Measurements from ENCODE around the gene CHID1. TPM values are rescaled to one million over a fixed set of nuclear protein-coding genes. Genes with fewer than 3 reads are reported as not detected.

The CHID1 gene
- total and polyA plus RNA-seq, 2 of the 4 experiments (the other 2 are of a cell fraction), result 34.2 to 121 TPM

DNA sequence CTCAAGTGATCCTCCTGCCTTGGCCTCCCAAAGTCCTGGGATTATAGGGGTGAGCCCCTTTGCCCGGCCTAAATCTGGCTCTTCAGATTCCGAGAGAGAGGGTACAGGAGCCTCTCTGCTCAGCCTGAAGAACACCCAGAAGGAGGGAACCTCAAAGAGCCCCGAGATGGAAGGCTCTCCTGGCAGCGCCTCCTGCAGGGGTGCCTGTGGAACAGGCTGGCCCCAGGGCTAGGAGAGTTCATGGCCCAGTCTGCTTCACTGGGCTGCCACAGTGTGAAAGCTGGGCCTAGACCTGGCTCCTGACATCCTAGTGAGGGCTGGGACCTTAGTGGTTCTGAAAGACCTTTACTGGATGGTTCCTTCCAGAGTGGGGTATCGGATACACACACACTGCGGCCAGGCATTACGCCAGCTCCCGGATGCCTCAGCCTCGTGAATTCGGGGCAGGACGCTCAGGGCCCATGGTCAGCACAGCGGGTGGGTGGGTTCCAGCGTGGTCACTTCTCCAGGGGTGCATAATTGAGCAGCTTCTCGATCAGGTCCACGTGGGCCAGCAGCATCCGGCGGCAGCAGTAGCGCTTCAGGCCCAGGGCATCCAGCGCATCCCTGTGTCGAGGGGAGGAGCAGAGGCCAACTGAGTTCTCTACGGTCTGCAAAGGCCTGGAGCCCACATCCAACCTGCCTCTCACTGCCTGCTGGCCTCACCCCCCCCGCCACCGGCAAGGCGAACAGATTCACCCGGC is 70.6 kb downstream of the CHID1 start:
- ChIA-PET POLR2A (ENCODE audit: unreplicated experiment) (no interaction called here), CTCF (interaction anchor here (0.6 to 1.0 kb wide), 2 partner anchors 8 to 602 kb away, joined by 3 read pairs; no protein-coding TSS in a partner anchor)
- H3K18ac ChIP-seq (ENCODE audit: low read depth, low read length), result no peak overlapping the region
- H3K9ac ChIP-seq (ENCODE audit: low read depth, low read length), result no peak overlapping the region; the same call in 1 of the 2 replicates
- no peak overlapping the region for H3K4ac ChIP-seq (ENCODE audit: low read depth, low read length)
- H3K27me3 ChIP-seq (ENCODE audit: control insufficient read depth, insufficient read depth, low read length), result no peaks in the 10 kb centered on the region
- TSS peak; percentile 66 for BruUV-seq (replicated peaks)
- H3K56ac ChIP-seq (ENCODE audit: extremely low read depth, insufficient read depth, low read length), result no peak overlapping the region
- no peaks in the 10 kb centered on the region for H3K9me3 ChIP-seq (ENCODE audit: control insufficient read depth, insufficient read depth, low read length)
- H3K9me1 ChIP-seq (ENCODE audit: insufficient read depth, low read length), result peaks cover 22% of the 10 kb centered on the region
- H3K23ac ChIP-seq (ENCODE audit: low read depth, low read length), result peak overlapping the region; percentile 72; the same call in 1 of the 2 replicates
- H4K5ac ChIP-seq (ENCODE audit: low read depth, low read length), result no peak overlapping the region
- H3K4me2 ChIP-seq (ENCODE audit: low read depth, low read length), result peak overlapping the region; percentile 87; the same call in 1 of the 2 replicates
- 0 out of 4 replicates have a peak overlapping the region, but pooled peaks of 1 of the 2 experiments have one; percentile 28 for H4K8ac ChIP-seq (ENCODE audit: low read depth in 2 of 2, low read length in 2 of 2)
- peaks cover 71% of the 10 kb centered on the region for H4K20me1 ChIP-seq (ENCODE audit: insufficient read depth, low read length)
- dilution Hi-C loops (cut with HindIII; ENCODE audit: low sequenced_read_pairs, unreplicated experiment), result no loop called here
- no peak overlapping the region for H2BK20ac ChIP-seq (ENCODE audit: low read depth, low read length)
- peaks cover 16 to 67% of the 10 kb centered on the region in 2 experiments; a peak in 3 of 4 replicates for H3K79me1 ChIP-seq (ENCODE audit: low read depth in 1 of 2, low read length in 2 of 2)
- H3K27ac ChIP-seq (ENCODE audit: insufficient read depth, low read length), result 0 out of 2 replicates have a peak overlapping the region, but pooled peaks have one; percentile 4
- peaks cover 22% of the 10 kb centered on the region for H3K4me1 ChIP-seq (ENCODE audit: control insufficient read depth, insufficient read depth, low read length)
- H4K91ac ChIP-seq (ENCODE audit: insufficient read depth, low read depth, low read length), result no peak overlapping the region
- peaks cover 52% of the 10 kb centered on the region for H3K36me3 ChIP-seq (ENCODE audit: control insufficient read depth, insufficient read depth, low read length)
- H3K4me3 ChIP-seq (ENCODE audit: insufficient read depth, low read depth, low read length), result no peak overlapping the region
- ATAC-seq (ENCODE audit: low read depth), result no peak
- peak overlapping the region; percentile 34 for H2AK9ac ChIP-seq (replicated peaks; ENCODE audit: low read depth, low read length, poor library complexity)
- intact Hi-C loops (cut with micrococcal nuclease), result loop anchor here (10.0 kb wide), 1 partner anchor 215 kb away; no protein-coding TSS in a partner anchor
- DNase-seq, result no peak
- 90% methylated on average over 11 of the region's 25 CpGs; no CpG with 5 or more reads in 1 of the 2 experiments for WGBS, 2 experiments (ENCODE audit: extremely low coverage in 2 of 2, insufficient read length in 1 of 2)
- no peak overlapping the region for H2BK120ac ChIP-seq (ENCODE audit: low read depth, low read length)
- H2AK5ac ChIP-seq (ENCODE audit: low read depth, low read length), result no peak overlapping the region
- no peak overlapping the region for H3K14ac ChIP-seq (replicated peaks; ENCODE audit: low read depth, low read length)
- H2AFZ ChIP-seq (replicated peaks; ENCODE audit: low read length, poor library complexity), result peak overlapping the region; percentile 15
- no peak overlapping the region for H2BK15ac ChIP-seq (ENCODE audit: low read depth, low read length)
- in situ Hi-C loops (cut with MboI; ENCODE audit: low sequenced_read_pairs), result no loop called here
- TF ChIP-seq, protein P1, sequence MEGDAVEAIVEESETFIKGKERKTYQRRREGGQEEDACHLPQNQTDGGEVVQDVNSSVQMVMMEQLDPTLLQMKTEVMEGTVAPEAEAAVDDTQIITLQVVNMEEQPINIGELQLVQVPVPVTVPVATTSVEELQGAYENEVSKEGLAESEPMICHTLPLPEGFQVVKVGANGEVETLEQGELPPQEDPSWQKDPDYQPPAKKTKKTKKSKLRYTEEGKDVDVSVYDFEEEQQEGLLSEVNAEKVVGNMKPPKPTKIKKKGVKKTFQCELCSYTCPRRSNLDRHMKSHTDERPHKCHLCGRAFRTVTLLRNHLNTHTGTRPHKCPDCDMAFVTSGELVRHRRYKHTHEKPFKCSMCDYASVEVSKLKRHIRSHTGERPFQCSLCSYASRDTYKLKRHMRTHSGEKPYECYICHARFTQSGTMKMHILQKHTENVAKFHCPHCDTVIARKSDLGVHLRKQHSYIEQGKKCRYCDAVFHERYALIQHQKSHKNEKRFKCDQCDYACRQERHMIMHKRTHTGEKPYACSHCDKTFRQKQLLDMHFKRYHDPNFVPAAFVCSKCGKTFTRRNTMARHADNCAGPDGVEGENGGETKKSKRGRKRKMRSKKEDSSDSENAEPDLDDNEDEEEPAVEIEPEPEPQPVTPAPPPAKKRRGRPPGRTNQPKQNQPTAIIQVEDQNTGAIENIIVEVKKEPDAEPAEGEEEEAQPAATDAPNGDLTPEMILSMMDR (conservative IDR thresholded peaks at IDR 0.05; ENCODE audit: low read depth, low read length), result peak; percentile 32
- TF ChIP-seq RFX5 (IDR thresholded peaks at IDR 0.05; ENCODE audit: low read depth, low read length) (no peak), RAD21 (IDR thresholded peaks at IDR 0.05; ENCODE audit: low read length) (0 out of 2 replicates have a peak, but pooled peaks have one; percentile 4)
- H2BK5ac ChIP-seq (ENCODE audit: low read depth, low read length, poor library complexity, severe bottlenecking), result no peak overlapping the region
